NB4 (cell line): ENCODE results near the gene RPS6KA5.
"Not testable (repeated sequence)": the region's sequence is repeated elsewhere in the genome, so short reads cannot be mapped to it uniquely, and the experiment has no call there.

Source experiments
- DNase-seq: peaks from one replicate; pipeline ENCODE4 v3.0.0; 2010; ENCODE audit warnings: low read depth
- H3K4me3 ChIP-seq: one replicate; pipeline ENCODE4 v1.5.1; 2011; ENCODE audit warnings: mild to moderate bottlenecking, low read depth, low read length, moderate library complexity
- MAX ChIP-seq: IDR thresholded peaks from 2 replicates; pipeline ENCODE4 v1.6.1; 2011; ENCODE audit warnings: low read depth, low read length
- MYC ChIP-seq: IDR thresholded peaks from 2 replicates; pipeline ENCODE4 v1.6.1; 2011; ENCODE audit warnings: low read depth, low read length
- POLR2A ChIP-seq: IDR thresholded peaks from 2 replicates; pipeline ENCODE4 v1.6.1; 2011; ENCODE audit warnings: mild to moderate bottlenecking; ENCODE audit not compliant: insufficient read length; ENCODE audit errors: extremely low read depth
- TF ChIP-seq, protein P1 (sequence below): IDR thresholded peaks from one replicate; pipeline ENCODE4 v1.5.1; 2012; ENCODE audit warnings: low read depth, low read length

Gene RPS6KA5

DNA sequence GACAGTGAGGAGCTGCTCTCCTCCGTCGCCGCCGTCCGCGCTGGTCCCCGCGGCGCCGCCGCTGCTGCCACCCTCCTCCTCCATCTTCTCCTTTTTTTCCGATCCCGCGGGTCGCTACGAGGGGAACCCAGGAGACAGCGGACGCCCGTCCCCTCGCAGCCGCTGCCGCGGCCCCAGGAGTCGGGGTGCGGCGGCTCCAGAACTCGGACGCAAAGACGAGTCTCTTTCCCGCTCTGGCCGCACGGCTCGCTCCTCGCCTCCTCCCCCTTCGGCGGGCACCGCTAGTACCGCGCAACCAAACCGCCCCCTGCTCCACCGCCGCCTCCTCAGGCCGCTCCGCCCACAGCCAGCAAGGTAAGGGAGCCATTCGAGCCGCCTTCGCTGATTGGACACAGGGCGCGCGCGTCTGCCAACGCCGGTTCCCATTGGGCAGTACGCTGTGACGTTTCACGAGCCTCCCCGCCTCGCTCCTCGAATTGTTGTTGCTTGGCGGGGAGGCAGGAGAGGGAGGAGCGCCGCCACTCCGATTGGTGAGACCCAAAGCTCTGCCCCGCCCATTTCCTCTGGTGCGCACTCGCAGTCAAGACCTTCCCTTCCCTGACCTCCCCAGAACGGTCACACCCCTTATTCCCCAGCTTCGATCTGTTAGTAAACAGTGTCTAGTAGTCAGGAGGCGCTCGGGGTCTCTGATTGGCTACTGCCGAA, at the start of gene RPS6KA5:
Gene RPS6KA5 (minus strand): TSS at position 291 of the 705 bp plus-strand sequence. CDS start 207 bp downstream, at position 84.
- peak; percentile 100 for DNase-seq
- H3K4me3 ChIP-seq, result peak within 1 kb of the TSS; percentile 77
- TF ChIP-seq MAX, result peak; percentile 36
- TF ChIP-seq, protein P1, sequence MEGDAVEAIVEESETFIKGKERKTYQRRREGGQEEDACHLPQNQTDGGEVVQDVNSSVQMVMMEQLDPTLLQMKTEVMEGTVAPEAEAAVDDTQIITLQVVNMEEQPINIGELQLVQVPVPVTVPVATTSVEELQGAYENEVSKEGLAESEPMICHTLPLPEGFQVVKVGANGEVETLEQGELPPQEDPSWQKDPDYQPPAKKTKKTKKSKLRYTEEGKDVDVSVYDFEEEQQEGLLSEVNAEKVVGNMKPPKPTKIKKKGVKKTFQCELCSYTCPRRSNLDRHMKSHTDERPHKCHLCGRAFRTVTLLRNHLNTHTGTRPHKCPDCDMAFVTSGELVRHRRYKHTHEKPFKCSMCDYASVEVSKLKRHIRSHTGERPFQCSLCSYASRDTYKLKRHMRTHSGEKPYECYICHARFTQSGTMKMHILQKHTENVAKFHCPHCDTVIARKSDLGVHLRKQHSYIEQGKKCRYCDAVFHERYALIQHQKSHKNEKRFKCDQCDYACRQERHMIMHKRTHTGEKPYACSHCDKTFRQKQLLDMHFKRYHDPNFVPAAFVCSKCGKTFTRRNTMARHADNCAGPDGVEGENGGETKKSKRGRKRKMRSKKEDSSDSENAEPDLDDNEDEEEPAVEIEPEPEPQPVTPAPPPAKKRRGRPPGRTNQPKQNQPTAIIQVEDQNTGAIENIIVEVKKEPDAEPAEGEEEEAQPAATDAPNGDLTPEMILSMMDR, result no peak
- TF ChIP-seq POLR2A, result peak; percentile 80

- H3K4me3 ChIP-seq, result no peak overlapping the region
- no peak for TF ChIP-seq MYC
- TF ChIP-seq, protein P1, result no peak
- TF ChIP-seq POLR2A, result no peak
- TF ChIP-seq MAX, result no peak
- DNase-seq, result peak; percentile 62
Observed at GRCh38 chr14:91108941-91109611, 48.6 kb upstream of the RPS6KA5 start.

DNA sequence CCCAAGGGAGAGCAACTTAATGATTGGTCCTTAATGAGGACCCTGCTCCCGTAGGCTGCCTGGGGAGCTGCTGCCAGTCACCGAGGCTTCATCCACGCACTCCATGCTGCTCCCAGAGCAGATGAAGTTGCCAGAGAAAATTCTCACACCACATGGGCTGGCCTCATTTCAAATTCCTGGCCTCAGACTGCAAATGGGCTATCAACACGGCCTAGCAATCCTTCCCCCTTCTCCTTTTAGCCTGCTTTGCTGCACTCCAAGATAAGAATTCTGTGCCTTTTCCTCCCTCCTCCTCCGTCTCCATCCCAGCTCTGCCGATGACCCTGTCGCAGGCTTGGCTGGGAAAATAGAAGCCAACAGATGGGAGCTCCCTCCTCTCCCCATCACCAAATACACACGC, 42.7 kb upstream of the RPS6KA5 start:
- no peak overlapping the region for H3K4me3 ChIP-seq
- DNase-seq, result no peak
- no peak for TF ChIP-seq POLR2A
- TF ChIP-seq MAX, result no peak
- TF ChIP-seq, protein P1, result no peak
- TF ChIP-seq MYC, result no peak

DNA sequence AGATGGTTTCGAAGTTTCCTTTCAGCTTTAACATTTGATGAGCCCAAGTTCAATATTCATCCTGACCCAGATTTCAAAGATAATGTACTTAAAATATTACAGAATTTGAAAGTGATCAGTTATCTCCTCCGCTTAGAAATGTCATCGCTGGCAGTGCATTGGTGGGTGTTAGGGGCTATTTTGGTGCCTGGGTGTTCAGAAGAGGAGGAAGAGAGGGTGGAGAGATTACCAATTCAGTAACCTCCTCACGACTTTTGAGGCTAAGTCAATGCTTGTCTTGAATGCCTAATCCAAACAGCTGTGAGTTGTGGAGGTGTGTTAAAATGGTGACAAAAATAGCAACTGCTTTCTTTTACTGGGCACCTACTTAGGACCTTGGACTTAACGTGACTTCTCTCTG, 39.7 kb upstream of the RPS6KA5 start:
- TF ChIP-seq MYC, result no peak
- TF ChIP-seq, protein P1, result no peak
- no peak for TF ChIP-seq MAX
- TF ChIP-seq POLR2A, result no peak
- no peak overlapping the region for H3K4me3 ChIP-seq
- DNase-seq, result no peak

- TF ChIP-seq POLR2A (no peak), MYC (no peak), MAX (no peak)
- TF ChIP-seq, protein P1, result no peak
- DNase-seq, result no peak
- no peak overlapping the region for H3K4me3 ChIP-seq
Observed at GRCh38 chr14:91098591-91098990, 38.1 kb upstream of the RPS6KA5 start.

DNA sequence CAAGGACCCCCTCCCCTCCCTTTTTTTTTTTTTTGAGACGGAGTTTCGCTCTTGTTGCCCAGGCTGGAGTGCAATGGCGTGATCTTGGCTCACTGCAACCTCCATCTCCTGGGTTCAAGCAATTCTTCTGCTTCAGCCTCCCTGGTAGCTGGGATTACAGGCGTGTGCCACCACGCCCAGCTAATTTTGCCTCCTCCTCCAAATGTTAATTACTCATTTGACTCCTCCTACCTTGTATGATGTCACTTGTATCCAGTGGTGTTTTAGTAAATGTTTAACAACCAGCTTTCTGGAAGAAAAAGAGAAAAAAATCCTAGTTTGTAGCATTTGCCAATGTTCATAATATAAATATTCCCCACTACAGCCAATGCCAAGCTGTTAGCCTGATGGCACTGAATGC, 37.2 kb upstream of the RPS6KA5 start:
- not testable (repeated sequence) for DNase-seq, H3K4me3 ChIP-seq
